ENCODE data around the gene OR13C5.

Gene OR13C5

GRCh38 chr9:104553261-104553660 lies 46.0 kb downstream of the OR13C5 start:
- no peaks in the 10 kb centered on the region for H3K9me3 ChIP-seq (ENCODE audit: control insufficient read depth, low read length)
- WGBS, 2 experiments (ENCODE audit: insufficient coverage in 2 of 2) = 50% methylated on average over 1 of the region's 1 CpG; no CpG with 5 or more reads in 1 of the 2 experiments
- no peak overlapping the region for H3K4me3 ChIP-seq (ENCODE audit: extremely low read depth, insufficient read depth, low read length, poor library complexity, severe bottlenecking)
- H3K36me3 ChIP-seq (ENCODE audit: control insufficient read depth, insufficient read depth, low read length) = no peaks in the 10 kb centered on the region
- no peak overlapping the region for H3K27ac ChIP-seq (ENCODE audit: low read depth, low read length, severe bottlenecking)
- no peaks in the 10 kb centered on the region for H3K4me1 ChIP-seq (ENCODE audit: control insufficient read depth, insufficient read depth, low read length, poor library complexity, severe bottlenecking)

Data from mesodermal cell (in vitro differentiated cells).